GM19035 (cell line): ENCODE measurements around the gene SAMD3.
A peak's percentile ranks its signal among the peaks of the same experiment; 100 is the strongest.
"Not testable (repeated sequence)": the region's sequence is repeated elsewhere in the genome, so short reads cannot be mapped to it uniquely, and the experiment has no call there.

Source experiments
- ATAC-seq: cut with Tn5 transposase; IDR thresholded peaks from one replicate; pipeline ENCODE4 v1.9.1; 2021; ENCODE audit not compliant: unreplicated experiment

The SAMD3 gene

DNA sequence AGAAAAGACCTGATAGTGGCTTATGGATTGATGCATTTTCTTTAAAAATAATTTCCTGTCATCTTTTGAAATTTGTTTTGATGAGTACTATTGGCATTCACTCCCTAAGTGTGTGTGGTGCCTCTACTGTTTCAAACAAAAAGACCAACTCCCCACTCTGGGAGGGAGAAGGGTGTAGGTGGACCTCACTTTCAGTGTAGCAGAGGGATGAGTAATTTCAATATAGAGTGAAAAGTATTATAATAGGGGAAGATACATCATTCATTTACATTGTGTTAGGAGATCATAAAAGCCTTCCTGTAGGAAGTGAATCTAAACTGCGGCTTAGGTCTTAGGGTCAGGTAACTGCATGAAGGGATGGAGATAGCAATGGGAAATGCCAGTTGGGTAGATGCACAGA lies 46.4 kb downstream of the SAMD3 start:
- ATAC-seq, result no peak

DNA sequence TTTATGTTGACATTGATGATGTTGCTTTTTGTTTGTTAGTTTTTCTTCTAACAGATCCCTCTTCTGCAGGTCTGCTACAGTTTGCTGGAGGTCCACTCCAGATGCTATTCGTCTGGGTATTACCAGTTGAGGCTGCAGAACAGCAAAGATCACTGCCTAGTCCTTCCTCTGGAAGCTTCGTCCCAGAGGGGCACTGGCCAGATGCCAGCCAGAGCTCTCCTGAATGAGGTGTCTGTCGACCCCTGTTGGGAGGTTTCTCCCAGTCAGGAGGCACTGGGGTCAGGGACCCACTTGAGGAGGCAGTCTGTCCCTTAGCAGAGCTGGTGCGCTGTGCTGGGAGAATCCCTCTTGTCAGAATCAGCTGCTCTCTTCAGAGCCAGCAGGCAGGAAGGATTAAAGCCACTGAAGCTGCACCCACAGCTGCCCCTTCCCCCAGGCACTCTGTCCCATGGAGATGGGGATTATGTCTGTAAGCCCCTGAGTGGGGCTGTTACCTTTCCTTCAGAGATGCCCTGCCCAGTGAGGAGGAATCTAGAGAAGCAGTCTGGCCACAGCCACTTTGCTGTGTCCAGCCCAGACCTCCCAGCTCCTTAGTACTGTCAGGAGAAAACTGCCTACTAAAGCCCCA lies 49.3 kb downstream of the SAMD3 start:
- ATAC-seq, result not testable (repeated sequence)

DNA sequence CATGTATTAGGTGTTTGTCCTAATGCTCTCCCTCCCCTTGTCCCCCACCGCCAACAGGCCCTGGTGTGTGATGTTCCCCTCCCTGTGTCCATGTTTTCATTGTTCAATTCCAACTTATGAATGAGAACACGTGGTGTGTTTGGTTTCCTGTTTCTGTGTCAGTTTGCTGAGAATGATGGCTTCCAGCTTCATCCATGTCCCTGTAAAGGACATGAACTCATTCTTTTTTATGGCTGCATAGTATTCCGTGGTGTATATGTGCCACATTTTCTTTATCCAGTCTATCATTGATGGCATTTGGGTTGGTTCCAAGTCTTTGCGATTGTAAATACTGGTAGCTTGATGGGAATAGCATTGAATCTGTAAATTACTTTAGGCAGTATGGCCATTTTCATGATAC lies 52.6 kb downstream of the SAMD3 start:
- not testable (repeated sequence) for ATAC-seq

DNA sequence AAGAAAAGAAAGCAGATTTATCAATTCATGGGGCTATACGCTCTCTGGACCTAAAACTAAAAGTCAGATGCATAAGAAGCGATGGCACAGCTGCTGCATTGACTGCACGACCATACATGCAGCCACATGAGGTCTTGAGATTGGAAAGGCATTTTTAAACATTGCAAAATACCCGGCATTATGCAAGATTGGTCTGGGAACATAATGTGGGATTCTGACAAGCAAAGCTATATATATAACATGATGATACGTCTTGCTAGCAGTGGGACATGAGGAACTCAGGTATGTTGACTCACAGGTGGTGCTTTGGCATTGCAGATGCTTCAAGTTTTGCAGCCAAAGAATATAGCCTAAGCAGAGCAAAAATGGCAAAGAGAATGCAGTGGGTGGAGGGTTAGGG lies 55.1 kb downstream of the SAMD3 start:
- ATAC-seq, result no peak

DNA sequence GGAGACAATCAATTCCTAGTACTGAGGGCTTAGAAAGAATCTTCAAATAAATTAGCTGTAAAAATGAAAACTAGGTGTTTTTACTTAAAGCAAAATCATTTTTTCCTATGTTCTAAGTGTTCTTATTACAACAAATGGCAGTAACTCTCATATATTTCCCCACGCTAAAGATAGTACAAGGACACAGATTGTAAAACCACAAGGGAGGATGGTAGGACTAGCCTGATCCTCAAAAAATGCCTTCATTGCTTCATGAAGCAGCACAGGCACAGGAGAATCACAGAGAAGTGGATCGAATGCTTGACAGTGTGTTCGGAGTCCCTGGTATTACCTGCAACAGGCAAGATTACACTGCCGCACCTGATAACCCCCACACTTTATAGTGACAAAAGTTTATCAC lies 58.5 kb downstream of the SAMD3 start:
- no peak for ATAC-seq

DNA sequence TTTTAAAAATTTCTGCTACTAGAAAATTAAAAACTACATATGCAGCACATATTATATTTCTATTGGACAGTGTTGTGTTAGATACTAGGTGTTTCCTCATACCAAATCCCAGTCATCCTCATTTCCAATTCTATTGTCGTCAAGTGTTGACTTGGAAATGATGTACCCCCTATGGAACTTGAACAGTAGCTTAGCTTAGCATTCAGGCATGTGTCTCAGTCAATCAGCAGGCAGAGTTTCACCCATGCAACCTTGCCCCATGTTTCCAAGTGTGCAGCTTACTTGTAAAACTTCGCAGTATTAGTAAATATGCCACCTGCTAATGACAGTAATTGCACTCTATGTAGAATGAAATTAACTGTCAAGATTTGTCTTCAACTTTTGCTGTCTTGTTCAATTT lies 59.5 kb downstream of the SAMD3 start:
- no peak for ATAC-seq

DNA sequence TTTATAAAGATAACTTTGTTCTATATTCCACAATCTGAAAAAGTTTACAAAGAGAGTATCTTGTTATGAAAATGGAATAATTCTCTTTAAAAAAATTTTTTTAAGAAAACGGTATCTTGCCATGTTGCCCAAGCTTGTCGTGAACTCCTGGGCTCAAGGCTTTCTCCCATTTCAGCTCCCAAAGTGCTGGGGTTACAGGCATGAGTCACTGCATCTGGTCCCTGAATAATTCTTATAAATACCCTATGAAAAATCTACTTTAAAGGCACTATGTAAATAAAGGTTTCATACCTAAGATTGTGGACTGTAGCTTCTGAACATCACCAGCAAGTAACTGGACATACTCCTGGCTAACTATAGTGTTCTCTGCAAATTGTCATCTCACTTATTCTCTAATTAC lies 60.3 kb downstream of the SAMD3 start:
- no peak for ATAC-seq

DNA sequence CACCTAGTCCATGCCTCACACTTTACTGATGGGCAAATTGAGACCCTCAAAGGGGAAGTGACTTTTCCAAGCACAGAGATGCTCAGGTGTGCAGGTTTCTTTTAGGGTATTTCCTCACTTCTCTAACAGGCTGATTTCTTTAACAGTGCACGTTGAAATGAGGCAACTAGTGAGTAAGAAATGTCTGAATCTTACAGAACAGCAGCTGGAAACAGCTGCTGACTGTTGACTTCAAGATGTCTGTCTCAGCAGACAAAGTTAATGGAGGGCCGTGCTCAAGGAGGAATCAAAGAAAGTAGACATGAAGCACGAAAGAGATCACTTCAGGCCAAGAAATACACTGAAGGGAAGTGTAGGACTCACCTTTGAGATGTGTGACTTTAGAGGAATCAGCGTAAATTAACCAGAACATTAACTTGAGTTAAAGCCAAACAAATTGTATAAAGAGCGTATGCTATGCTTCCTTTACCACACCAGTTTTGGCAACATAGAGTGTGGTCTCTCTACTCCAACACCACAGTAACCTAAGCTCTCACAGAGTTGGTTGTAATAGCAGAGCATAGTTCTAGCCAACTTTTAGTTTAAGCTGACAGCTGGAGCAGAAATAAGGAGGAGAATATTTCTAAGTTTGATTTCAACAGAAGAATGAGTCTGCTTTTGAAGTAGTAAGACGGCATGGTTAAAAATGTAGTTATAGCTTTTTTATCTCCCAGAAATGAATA lies 60.9 kb downstream of the SAMD3 start:
- ATAC-seq, result no peak

DNA sequence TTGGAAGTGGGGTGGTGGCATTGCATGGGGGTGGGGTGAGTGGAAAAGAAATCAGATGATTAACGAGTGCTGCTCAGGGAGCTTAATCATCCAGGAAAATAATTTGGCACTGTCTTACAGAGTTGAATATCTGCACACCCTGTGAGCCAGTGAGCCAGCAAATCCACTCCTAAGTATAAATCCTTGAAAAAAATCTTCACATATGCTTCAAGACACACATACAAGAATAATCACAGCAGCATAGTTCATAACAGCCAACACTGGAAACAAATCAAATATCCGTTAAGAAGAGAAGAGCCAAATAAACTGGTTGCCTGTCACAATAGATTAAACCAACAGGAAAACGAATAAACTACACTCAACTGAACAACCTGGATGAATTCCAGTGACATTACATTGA lies 62.8 kb downstream of the SAMD3 start:
- ATAC-seq, result no peak

DNA sequence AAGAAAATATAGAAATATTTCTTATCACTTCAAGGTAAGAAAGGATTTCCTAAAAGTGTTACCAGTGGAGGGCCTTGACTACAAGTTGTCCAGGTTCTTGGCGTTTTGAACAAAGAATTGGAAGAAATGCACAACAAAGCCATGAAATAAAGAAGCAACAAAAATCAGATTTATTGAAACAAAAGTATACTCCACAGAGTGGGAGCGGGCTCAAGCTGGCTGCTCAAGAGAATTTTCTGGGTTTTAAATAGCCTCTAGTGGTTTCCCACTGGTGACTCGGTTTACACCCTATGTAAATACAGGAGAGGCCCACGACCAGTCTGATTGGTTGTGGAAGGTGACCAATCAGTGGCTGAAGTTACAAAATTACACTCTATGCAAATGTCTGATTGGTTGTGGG lies 64.2 kb downstream of the SAMD3 start:
- no peak for ATAC-seq

DNA sequence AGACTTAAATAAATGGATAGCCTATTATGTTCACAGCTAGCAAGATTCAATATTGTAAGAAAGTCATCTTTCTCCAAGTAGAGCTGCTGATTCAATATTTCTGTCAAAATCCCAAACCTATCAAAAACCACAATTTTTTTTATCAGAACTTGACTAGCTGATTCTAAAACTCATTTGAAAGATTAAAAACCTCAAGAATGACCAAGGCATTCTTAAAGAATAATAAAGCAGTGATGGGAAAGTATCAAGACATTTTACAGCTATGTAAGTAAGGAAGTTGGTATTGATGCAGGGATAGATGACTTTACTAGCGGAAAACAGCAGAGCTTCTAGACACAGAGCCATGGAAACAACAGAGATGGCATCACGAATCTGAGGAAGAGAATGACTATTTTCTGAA lies 64.7 kb downstream of the SAMD3 start:
- no peak for ATAC-seq

DNA sequence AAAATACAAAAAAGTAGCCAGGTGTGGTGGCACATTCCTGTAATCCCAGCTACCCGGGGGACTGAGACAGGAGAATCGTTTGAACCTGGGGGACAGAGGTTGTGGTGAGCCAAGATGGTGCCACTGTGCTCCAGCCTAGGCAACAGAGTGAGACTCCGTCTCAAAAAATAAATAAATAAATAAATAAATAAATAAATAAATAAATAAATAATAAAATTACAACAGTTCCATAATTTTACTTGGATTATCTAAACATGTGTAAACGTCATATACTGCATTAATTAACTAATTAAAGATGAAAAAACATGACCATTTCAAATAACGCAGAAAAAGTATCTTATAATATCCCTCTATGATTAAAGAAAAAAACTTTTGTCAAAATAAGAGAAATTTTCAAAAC lies 65.8 kb downstream of the SAMD3 start:
- no peak for ATAC-seq

DNA sequence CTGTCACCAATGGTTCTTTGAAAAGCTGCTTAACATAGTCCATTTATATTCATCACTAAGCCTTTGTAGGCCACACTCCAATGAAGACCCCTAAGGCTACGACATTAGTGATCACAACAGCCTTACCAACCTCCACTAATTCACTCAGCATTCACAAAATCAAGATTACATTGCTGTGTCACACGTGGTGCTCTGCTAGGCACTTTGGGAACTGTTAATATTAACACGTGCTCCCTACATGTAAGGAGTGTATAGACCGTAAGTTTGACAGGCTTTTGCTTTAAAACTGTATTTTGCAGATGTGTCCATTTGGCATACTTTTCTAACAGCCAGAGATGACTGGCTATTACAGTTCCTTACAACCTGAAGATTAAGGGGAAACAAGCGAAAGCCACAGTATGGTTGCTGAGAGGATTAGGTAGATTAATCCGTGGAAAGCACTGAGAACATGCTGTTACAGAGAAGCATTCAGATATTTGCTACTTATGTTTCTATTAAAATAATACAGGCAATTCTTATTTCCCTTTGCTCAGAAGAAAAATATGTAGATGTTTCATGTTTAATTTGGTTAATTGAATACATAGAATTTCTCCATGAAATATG lies 69.7 kb downstream of the SAMD3 start:
- ATAC-seq, result no peak

DNA sequence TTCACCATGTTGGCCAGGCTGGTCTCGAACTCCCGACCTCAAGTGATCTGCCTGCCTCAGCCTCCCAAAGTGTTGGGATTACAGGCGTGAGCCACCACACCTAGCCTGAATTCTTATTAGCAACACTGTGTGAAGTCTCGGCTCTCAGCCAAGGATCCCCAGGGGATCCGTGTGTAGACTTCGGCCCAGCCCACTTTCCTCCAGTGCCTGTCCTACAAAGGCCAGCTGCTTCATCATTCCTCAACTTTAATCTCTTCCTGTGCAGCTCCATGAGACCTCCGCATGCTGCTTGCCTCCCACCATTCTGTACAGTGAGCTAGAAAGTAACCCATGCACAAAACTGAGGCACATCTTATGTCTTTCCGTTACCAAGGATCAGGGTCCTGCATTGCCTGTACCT lies 71.8 kb downstream of the SAMD3 start:
- ATAC-seq, result no peak

DNA sequence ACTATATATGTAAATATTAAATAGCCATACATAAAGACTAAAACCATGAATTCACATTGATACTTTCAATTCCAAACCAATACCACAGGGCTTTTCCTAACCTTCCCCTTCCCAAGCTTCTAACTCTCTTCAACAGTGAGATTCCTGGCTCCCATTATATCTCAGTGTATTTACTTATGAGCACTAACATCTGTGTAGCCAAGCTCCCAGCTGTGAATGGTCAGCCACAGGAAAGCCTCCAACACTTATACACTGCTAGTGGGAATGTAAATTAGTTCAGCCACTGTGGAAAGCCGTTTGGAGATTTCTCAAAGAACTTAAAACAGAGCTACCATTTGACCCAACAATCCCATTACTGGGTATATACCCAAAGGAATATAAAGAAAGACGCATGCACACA lies 73.7 kb downstream of the SAMD3 start:
- ATAC-seq, result not testable (repeated sequence)

DNA sequence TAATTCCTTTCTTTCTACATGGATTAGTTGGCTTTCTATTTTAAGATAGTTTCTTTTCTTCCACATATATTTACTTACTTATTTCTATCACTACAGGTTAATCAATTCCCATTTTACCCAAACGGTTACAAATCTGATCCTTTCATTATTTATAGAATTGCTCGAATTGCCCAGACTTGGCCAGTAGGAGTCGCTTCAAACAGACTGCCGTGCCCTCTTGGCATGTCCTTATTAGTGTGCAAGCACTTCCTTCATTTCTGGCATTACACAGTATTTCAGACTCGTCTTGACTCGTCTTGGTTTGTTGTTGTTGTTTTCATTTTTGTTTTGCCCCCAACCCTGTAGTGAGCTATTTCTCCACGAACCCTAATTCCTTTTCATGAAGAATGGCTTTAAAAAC lies 74.6 kb downstream of the SAMD3 start:
- ATAC-seq, result no peak

DNA sequence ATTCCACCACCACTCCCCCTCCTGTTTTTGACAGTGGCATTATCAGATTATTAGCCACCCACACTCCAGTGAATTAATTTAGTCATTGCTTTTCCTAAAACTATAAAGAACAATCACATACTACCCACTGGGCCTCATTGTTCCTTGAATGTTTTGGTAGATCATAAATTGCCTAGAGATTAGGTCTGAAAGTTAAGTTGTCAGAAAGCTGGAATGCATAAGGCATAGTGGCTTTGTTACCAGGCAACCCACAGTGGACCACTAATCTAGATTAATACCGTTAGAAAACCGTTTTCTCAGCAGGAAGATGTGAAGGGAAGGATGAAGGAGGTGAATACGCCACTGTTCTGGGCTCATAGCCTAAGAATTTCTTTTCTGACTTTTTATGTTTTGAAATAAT lies 75.6 kb downstream of the SAMD3 start:
- ATAC-seq, result no peak

DNA sequence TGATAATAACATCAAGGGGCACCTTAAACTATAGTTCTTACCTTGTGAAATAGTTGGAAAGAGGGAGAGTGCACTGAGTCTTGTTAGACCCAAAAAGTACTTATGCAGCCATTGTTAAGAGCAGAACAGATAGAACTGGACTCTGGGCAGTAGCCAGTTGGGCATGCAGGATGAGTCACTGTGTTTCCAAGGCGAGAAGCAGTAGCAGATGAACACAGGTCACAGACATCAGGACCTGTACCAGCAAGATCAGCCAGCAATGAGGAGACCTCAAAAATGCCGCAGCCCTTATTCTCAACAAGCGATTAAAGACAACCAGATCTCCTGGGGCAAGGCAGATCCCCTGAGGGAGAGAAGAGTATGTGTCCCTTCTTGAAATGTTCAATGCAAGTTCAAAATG lies 79.0 kb downstream of the SAMD3 start:
- ATAC-seq, result no peak

DNA sequence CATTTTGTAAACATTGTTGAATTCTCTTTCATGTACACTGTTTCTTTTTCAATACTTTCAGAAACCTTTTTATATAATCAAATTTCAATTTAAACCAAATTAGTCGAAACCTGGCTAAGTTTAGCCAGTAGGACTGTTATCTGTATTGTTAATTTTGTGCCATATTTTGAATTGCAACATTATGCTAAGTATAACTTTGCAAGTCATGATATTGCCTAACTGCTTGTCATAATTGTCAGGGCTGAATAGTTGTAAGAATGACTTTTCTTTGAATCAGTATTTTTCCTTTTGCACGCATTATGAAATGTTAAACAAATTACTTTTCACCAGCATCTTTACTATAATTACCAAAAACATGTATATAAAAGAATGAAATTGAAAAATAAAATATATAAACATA lies 82.7 kb downstream of the SAMD3 start:
- no peak for ATAC-seq

DNA sequence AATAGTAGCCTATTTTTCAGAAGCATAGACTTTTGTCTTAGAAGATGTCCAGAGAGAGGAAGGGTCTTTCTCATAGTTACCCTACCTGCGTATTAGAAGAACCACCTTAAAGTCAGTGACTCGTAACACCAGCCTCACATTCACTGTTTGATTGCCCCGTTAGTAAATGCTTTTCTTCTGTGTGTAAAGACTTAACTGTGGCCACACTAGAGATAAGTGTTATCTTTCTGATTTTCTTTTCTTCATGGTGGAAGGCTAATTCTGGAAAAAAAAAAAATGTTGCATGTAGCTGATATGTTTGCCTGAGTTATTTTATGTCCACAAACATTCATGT lies 83.9 kb downstream of the SAMD3 start:
- ATAC-seq, result peak; percentile 33

DNA sequence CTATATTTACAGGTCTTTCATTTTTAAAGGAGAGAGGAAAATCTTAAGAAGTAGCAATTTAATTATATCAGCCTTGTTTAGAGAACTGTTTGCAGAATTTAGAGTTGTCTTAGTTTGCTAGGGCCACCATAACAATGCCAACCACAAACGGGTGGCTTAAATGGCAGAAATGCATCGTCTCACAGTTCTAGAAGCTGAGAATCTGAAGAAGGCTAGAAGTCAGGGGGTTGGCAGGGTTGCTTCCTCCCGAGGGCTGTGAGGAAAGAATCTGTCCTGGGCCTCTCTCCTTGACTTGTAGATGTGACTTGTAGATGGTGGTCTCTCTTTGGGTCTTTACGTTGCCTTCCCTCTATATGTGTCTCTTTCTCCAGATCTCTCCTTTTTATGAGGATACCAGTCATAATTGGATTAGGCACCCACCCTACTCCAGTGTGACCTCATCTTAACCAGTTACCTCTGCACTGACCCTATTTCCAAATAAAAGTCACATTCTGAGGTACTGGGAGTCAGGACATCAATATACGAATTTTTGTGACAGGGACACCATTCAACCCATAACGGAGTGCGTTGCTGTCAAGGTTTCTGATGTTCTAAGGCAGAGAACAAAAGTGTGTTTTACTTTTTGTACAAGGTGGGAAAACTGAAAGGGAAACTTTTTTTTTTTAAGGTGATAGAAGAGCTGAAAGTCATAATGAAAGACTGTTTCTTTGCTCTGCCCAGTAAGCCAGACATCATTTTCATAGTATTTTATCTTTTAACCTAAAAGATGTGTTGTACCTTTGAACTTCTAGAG lies 84.4 kb downstream of the SAMD3 start:
- peak; percentile 75 for ATAC-seq

DNA sequence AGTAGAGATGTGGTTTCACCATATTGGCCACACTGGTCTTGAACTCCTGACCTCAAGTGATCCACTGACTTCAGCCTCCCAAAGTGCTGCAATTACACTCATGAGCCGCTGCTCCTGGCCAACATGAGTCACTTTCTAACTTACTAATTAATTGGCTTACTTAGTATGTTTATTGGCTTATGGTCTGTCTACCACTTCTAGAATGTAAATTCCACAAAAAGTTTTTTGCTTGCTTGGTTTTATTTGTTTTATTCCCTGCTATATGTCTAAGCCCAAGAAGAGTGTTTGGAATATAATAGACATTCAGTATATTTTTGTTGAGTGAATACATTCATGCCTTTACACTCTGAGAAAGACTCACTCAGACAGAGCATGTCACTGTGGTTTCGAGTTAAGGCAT lies 86.0 kb downstream of the SAMD3 start:
- ATAC-seq, result no peak
